GM23338 (cell line): ENCODE measurements around the gene MYO16. TPM values are rescaled to one million over a fixed set of nuclear protein-coding genes. Genes with fewer than 3 reads are reported as not detected.

ENCODE experiments used
- ATAC-seq: fragments of 200-7000 bp; cut with Tn5 transposase; 3 replicates; pipeline ENCODE4 v1.9.1; 2020
- DNase-seq: peaks from one replicate; pipeline ENCODE4 v3.0.0-alpha.2; 2015; ENCODE audit warnings: low spot score
- H2AFZ ChIP-seq: fragments of 200-600 bp; sonication (generic); 2 replicates; pipeline ENCODE4 v1.8.0; 2016; ENCODE audit warnings: antibody characterized with exemption, mild to moderate bottlenecking, moderate library complexity
- H3F3A ChIP-seq: fragments of 200-600 bp; sonication (generic); replicated peaks from 2 replicates; pipeline ENCODE4 v1.8.0; 2017; ENCODE audit warnings: antibody characterized with exemption, mixed run types, low read depth
- H3K27ac ChIP-seq: fragments of 200-600 bp; sonication (generic); 2 replicates; pipeline ENCODE4 v1.6.1; 2016; ENCODE audit warnings: low read depth
- H3K27me3 ChIP-seq: fragments of 200-600 bp; sonication (generic); 2 replicates; pipeline ENCODE4 v1.8.0; 2016; ENCODE audit warnings: mild to moderate bottlenecking, mixed run types, moderate library complexity; ENCODE audit not compliant: insufficient read depth
- H3K36me3 ChIP-seq: fragments of 200-600 bp; sonication (generic); 2 replicates; pipeline ENCODE4 v1.8.0; 2016; ENCODE audit warnings: mild to moderate bottlenecking; ENCODE audit not compliant: insufficient read depth
- H3K4me1 ChIP-seq: fragments of 200-600 bp; sonication (generic); 2 replicates; pipeline ENCODE4 v1.8.0; 2016; ENCODE audit warnings: mild to moderate bottlenecking, moderate library complexity; ENCODE audit not compliant: insufficient read depth
- H3K4me2 ChIP-seq: fragments of 200-600 bp; sonication (generic); 2 replicates; pipeline ENCODE4 v1.7.1; 2017; ENCODE audit warnings: mixed run types
- H3K4me3 ChIP-seq: fragments of 200-600 bp; sonication (generic); 2 replicates; pipeline ENCODE4 v1.6.1; 2016; ENCODE audit warnings: mixed run types
- H3K79me2 ChIP-seq: fragments of 200-600 bp; sonication (generic); replicated peaks from 2 replicates; pipeline ENCODE4 v1.8.0; 2017; ENCODE audit warnings: mild to moderate bottlenecking; ENCODE audit not compliant: insufficient read depth
- H3K9me2 ChIP-seq: fragments of 200-600 bp; sonication (generic); 2 replicates; pipeline ENCODE4 v1.8.0; 2017; ENCODE audit not compliant: insufficient read depth
- H4K20me1 ChIP-seq: fragments of 200-600 bp; sonication (generic); replicated peaks from 2 replicates; pipeline ENCODE4 v1.8.0; 2017; ENCODE audit warnings: mild to moderate bottlenecking; ENCODE audit not compliant: insufficient read depth
- H3K27ac Mint-ChIP-seq: 2 replicates; pipeline ENCODE4 v1.8.0; 2020; ENCODE audit warnings: inconsistent platforms, mild to moderate bottlenecking, moderate library complexity, mixed read lengths
- H3K27me3 Mint-ChIP-seq: 3 replicates; pipeline ENCODE4 v1.8.0; 2022; ENCODE audit warnings: low read depth, mild to moderate bottlenecking, moderate library complexity, mixed read lengths, inconsistent platforms; ENCODE audit not compliant: insufficient read depth, poor library complexity
- H3K36me3 Mint-ChIP-seq: 3 replicates; pipeline ENCODE4 v1.8.0; 2021; ENCODE audit warnings: low read depth, mild to moderate bottlenecking, inconsistent platforms, moderate library complexity, mixed read lengths
- H3K4me1 Mint-ChIP-seq: 3 replicates; pipeline ENCODE4 v1.8.0; 2020; ENCODE audit warnings: mild to moderate bottlenecking, inconsistent platforms, mixed read lengths
- H3K4me3 Mint-ChIP-seq: 3 replicates; pipeline ENCODE4 v1.8.0; 2021; ENCODE audit warnings: moderate library complexity, mild to moderate bottlenecking, inconsistent platforms, mixed read lengths
- H3K9me3 Mint-ChIP-seq: 3 replicates; pipeline ENCODE4 v1.8.0; 2020; ENCODE audit warnings: moderate library complexity, mild to moderate bottlenecking, inconsistent platforms, mixed read lengths
- CREB1 ChIP-seq: fragments of 250-450 bp; sonication (Bioruptor Pico); IDR thresholded peaks from 2 replicates; pipeline ENCODE4 v1.5.0; 2020; ENCODE audit warnings: low read depth, mild to moderate bottlenecking, moderate library complexity
- EZH2 ChIP-seq: fragments of 200-600 bp; sonication (generic); IDR thresholded peaks from one replicate; pipeline ENCODE4 v1.8.0; 2017; ENCODE audit warnings: antibody characterized with exemption, mild to moderate bottlenecking, low read depth; ENCODE audit not compliant: unreplicated experiment
- EZH2phosphoT487 ChIP-seq: fragments of 200-600 bp; sonication (generic); IDR thresholded peaks from one replicate; pipeline ENCODE4 v1.8.1; 2018; ENCODE audit warnings: antibody characterized with exemption; ENCODE audit not compliant: unreplicated experiment
- JUNB ChIP-seq: IDR thresholded peaks from one replicate; pipeline ENCODE4 v1.6.1; 2016; ENCODE audit warnings: antibody characterized with exemption; ENCODE audit not compliant: unreplicated experiment
- NANOG ChIP-seq: IDR thresholded peaks from 2 replicates; pipeline ENCODE4 v1.6.1; 2016; ENCODE audit warnings: antibody characterized with exemption, borderline replicate concordance
- POLR2AphosphoS5 ChIP-seq: IDR thresholded peaks from 2 replicates; pipeline ENCODE4 v1.6.1; 2016; ENCODE audit warnings: antibody characterized with exemption, low read depth
- STAT1 ChIP-seq: IDR thresholded peaks from one replicate; pipeline ENCODE4 v1.6.1; 2016; ENCODE audit warnings: antibody characterized with exemption; ENCODE audit not compliant: unreplicated experiment
- ZNF114 ChIP-seq: fragments of 250-450 bp; sonication (Bioruptor Pico); IDR thresholded peaks from 2 replicates; pipeline ENCODE4 v1.5.0; 2020; ENCODE audit warnings: mild to moderate bottlenecking, moderate library complexity
- ZNF331 ChIP-seq: fragments of 250-450 bp; sonication (Bioruptor Pico); IDR thresholded peaks from 2 replicates; pipeline ENCODE4 v1.5.0; 2020; ENCODE audit warnings: low read depth, mild to moderate bottlenecking, moderate library complexity
- polyA plus RNA-seq: library from polyadenylated mRNA; unstranded; fragments of >200 nt; fragmentation: Nextera tagmentation; extraction: Ambion mirVana; gene quantifications from 2 replicates; pipeline ENCODE4 v1.2.1, GENCODE V29; 2016
- total RNA-seq: library from RNA; depleted of rRNA; stranded (reverse); fragments of >200 nt; shearing (Covaris generic); gene quantifications from 2 replicates; pipeline ENCODE4 v1.2.3, GENCODE V29; 2014
- TF ChIP-seq, protein P1 (sequence below): IDR thresholded peaks from 2 replicates; pipeline ENCODE4 v1.6.1; 2016; ENCODE audit warnings: antibody characterized with exemption
- TF ChIP-seq, protein P2 (sequence below): fragments of 250-450 bp; sonication (Bioruptor Pico); IDR thresholded peaks from 2 replicates; pipeline ENCODE4 v1.5.0; 2020; ENCODE audit warnings: mild to moderate bottlenecking, moderate library complexity
- TF ChIP-seq, protein P3 (sequence below), 2 experiments: fragments of 200-600 bp in 1 of 2; sonication (generic) in 1 of 2; conservative IDR thresholded peaks; 2 replicates each; pipeline versions ENCODE4 v1.5.1 to v1.6.1; 2016 to 2017; ENCODE audit warnings: antibody characterized with exemption in 2 of 2, low read depth in 2 of 2, mild to moderate bottlenecking in 2 of 2, moderate library complexity in 1 of 2
- TF ChIP-seq, protein P4 (sequence below): IDR thresholded peaks from one replicate; pipeline ENCODE4 v1.6.1; 2018; ENCODE audit warnings: antibody characterized with exemption; ENCODE audit not compliant: unreplicated experiment

The MYO16 gene
- total and polyA plus RNA-seq, 2 experiments from 2014 or later, result 0.10 to 0.13 TPM

DNA sequence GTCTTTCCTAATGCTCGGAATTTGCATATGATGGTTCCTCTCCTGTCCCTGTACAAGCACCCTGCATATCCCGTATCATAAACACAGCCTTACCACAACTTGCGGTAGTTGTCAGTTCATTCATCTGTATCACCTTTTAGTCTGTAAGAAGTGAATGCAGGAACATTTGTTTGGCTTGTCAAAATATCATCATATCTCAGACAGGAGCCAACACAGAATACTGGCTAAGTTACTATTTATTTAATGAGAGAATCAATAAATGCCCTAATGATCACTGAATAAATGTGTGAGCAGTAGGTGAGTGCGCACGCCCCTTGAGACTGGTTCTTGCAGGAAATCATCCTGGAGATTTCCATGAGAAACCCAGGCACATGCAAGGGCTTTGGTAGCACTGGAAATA is 182.8 kb downstream of the MYO16 start:
- Histone ChIP-seq H4K20me1 (no peaks in the 10 kb centered on the region), H2AFZ (no peak overlapping the region), H3F3A (no peaks in the 10 kb centered on the region), H3K79me2 (no peaks in the 10 kb centered on the region), H3K27me3 (no peaks in the 10 kb centered on the region), H3K27ac (no peak overlapping the region), H3K4me1 (peaks cover 9% of the 10 kb centered on the region; the same call in 1 of the 2 replicates), H3K4me2 (no peak overlapping the region), H3K9me2 (peaks cover 5% of the 10 kb centered on the region; the same call in 1 of the 2 replicates), H3K4me3 (no peak overlapping the region), H3K36me3 (no peaks in the 10 kb centered on the region)
- Mint-ChIP-seq H3K27me3 (no peaks in the 10 kb centered on the region), H3K9me3 (no peaks in the 10 kb centered on the region), H3K4me1 (peaks cover 14% of the 10 kb centered on the region), H3K36me3 (no peaks in the 10 kb centered on the region), H3K4me3 (no peak overlapping the region), H3K27ac (no peak overlapping the region)
- ATAC-seq (no peak), DNase-seq (no peak)
- TF ChIP-seq ZNF114 (no peak), NANOG (no peak), EZH2 (no peak), JUNB (no peak), POLR2AphosphoS5 (no peak), STAT1 (no peak), EZH2phosphoT487 (no peak), CREB1 (no peak), ZNF331 (no peak)
- TF ChIP-seq, protein P1, sequence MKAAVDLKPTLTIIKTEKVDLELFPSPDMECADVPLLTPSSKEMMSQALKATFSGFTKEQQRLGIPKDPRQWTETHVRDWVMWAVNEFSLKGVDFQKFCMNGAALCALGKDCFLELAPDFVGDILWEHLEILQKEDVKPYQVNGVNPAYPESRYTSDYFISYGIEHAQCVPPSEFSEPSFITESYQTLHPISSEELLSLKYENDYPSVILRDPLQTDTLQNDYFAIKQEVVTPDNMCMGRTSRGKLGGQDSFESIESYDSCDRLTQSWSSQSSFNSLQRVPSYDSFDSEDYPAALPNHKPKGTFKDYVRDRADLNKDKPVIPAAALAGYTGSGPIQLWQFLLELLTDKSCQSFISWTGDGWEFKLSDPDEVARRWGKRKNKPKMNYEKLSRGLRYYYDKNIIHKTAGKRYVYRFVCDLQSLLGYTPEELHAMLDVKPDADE, result no peak
- TF ChIP-seq, protein P2, sequence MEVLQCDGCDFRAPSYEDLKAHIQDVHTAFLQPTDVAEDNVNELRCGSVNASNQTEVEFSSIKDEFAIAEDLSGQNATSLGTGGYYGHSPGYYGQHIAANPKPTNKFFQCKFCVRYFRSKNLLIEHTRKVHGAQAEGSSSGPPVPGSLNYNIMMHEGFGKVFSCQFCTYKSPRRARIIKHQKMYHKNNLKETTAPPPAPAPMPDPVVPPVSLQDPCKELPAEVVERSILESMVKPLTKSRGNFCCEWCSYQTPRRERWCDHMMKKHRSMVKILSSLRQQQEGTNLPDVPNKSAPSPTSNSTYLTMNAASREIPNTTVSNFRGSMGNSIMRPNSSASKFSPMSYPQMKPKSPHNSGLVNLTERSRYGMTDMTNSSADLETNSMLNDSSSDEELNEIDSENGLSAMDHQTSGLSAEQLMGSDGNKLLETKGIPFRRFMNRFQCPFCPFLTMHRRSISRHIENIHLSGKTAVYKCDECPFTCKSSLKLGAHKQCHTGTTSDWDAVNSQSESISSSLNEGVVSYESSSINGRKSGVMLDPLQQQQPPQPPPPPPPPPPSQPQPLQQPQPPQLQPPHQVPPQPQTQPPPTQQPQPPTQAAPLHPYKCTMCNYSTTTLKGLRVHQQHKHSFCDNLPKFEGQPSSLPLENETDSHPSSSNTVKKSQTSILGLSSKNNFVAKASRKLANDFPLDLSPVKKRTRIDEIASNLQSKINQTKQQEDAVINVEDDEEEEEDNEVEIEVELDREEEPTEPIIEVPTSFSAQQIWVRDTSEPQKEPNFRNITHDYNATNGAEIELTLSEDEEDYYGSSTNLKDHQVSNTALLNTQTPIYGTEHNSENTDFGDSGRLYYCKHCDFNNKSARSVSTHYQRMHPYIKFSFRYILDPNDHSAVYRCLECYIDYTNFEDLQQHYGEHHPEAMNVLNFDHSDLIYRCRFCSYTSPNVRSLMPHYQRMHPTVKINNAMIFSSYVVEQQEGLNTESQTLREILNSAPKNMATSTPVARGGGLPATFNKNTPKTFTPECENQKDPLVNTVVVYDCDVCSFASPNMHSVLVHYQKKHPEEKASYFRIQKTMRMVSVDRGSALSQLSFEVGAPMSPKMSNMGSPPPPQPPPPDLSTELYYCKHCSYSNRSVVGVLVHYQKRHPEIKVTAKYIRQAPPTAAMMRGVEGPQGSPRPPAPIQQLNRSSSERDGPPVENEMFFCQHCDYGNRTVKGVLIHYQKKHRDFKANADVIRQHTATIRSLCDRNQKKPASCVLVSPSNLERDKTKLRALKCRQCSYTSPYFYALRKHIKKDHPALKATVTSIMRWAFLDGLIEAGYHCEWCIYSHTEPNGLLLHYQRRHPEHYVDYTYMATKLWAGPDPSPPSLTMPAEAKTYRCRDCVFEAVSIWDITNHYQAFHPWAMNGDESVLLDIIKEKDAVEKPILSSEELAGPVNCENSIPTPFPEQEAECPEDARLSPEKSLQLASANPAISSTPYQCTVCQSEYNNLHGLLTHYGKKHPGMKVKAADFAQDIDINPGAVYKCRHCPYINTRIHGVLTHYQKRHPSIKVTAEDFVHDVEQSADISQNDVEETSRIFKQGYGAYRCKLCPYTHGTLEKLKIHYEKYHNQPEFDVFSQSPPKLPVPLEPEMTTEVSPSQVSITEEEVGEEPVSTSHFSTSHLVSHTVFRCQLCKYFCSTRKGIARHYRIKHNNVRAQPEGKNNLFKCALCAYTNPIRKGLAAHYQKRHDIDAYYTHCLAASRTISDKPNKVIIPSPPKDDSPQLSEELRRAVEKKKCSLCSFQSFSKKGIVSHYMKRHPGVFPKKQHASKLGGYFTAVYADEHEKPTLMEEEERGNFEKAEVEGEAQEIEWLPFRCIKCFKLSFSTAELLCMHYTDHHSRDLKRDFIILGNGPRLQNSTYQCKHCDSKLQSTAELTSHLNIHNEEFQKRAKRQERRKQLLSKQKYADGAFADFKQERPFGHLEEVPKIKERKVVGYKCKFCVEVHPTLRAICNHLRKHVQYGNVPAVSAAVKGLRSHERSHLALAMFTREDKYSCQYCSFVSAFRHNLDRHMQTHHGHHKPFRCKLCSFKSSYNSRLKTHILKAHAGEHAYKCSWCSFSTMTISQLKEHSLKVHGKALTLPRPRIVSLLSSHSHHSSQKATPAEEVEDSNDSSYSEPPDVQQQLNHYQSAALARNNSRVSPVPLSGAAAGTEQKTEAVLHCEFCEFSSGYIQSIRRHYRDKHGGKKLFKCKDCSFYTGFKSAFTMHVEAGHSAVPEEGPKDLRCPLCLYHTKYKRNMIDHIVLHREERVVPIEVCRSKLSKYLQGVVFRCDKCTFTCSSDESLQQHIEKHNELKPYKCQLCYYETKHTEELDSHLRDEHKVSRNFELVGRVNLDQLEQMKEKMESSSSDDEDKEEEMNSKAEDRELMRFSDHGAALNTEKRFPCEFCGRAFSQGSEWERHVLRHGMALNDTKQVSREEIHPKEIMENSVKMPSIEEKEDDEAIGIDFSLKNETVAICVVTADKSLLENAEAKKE (CRISPR knock-in tag), result no peak
- TF ChIP-seq, protein P3, sequence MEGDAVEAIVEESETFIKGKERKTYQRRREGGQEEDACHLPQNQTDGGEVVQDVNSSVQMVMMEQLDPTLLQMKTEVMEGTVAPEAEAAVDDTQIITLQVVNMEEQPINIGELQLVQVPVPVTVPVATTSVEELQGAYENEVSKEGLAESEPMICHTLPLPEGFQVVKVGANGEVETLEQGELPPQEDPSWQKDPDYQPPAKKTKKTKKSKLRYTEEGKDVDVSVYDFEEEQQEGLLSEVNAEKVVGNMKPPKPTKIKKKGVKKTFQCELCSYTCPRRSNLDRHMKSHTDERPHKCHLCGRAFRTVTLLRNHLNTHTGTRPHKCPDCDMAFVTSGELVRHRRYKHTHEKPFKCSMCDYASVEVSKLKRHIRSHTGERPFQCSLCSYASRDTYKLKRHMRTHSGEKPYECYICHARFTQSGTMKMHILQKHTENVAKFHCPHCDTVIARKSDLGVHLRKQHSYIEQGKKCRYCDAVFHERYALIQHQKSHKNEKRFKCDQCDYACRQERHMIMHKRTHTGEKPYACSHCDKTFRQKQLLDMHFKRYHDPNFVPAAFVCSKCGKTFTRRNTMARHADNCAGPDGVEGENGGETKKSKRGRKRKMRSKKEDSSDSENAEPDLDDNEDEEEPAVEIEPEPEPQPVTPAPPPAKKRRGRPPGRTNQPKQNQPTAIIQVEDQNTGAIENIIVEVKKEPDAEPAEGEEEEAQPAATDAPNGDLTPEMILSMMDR (conservative IDR thresholded peaks at IDR 0.05; ENCODE audit: low read depth in 2 of 2), result no peak
- TF ChIP-seq, protein P4, sequence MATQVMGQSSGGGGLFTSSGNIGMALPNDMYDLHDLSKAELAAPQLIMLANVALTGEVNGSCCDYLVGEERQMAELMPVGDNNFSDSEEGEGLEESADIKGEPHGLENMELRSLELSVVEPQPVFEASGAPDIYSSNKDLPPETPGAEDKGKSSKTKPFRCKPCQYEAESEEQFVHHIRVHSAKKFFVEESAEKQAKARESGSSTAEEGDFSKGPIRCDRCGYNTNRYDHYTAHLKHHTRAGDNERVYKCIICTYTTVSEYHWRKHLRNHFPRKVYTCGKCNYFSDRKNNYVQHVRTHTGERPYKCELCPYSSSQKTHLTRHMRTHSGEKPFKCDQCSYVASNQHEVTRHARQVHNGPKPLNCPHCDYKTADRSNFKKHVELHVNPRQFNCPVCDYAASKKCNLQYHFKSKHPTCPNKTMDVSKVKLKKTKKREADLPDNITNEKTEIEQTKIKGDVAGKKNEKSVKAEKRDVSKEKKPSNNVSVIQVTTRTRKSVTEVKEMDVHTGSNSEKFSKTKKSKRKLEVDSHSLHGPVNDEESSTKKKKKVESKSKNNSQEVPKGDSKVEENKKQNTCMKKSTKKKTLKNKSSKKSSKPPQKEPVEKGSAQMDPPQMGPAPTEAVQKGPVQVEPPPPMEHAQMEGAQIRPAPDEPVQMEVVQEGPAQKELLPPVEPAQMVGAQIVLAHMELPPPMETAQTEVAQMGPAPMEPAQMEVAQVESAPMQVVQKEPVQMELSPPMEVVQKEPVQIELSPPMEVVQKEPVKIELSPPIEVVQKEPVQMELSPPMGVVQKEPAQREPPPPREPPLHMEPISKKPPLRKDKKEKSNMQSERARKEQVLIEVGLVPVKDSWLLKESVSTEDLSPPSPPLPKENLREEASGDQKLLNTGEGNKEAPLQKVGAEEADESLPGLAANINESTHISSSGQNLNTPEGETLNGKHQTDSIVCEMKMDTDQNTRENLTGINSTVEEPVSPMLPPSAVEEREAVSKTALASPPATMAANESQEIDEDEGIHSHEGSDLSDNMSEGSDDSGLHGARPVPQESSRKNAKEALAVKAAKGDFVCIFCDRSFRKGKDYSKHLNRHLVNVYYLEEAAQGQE, result no peak
